Astrocyte of the cerebellum (primary cell): ENCODE data around the gene ACCS.

Source experiments
- DNase-seq: peaks from one replicate; pipeline ENCODE4 v3.0.0-alpha.2; 2011; ENCODE audit warnings: low read depth
- H3K4me3 ChIP-seq: 2 replicates; pipeline ENCODE4 v1.5.1; 2011; ENCODE audit warnings: mild to moderate bottlenecking, low read depth, low read length, moderate library complexity
- in situ Hi-C: cut with HindIII; loops from 2 replicates; pipeline ENCODE4 v1.10.0; 2017; ENCODE audit warnings: low sequenced_read_pairs
- TF ChIP-seq, protein P1 (sequence below): IDR thresholded peaks from 2 replicates; pipeline ENCODE4 v1.5.1; 2012; ENCODE audit warnings: low read length, low read depth, moderate library complexity, mild to moderate bottlenecking; ENCODE audit errors: missing control alignments

ACCS gene

DNA sequence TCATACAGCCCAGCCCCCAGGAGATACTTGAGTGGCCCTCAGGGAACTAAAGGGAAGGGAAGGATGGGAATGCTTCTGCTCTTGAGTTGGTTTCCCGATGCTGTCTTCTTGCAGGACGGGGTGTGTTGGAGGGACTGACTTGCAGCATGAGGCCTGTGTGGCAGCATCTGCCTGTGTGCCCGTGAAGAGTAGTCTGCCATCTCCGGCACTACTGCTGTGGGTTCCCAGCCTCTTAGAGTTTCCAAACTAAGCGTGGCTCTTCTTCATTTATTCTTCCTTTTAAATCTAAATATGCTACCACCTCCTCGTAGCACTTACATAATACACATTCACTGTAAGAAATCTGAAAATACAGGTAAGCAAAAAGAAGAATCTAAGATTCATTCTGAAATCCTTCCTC is 42.2 kb downstream of the ACCS start:
- DNase-seq = no peak
- in situ Hi-C loops = loop anchor here (25.0 kb wide), 1 partner anchor 429 kb away; no protein-coding TSS in a partner anchor
- no peak overlapping the region for H3K4me3 ChIP-seq
- TF ChIP-seq, protein P1, sequence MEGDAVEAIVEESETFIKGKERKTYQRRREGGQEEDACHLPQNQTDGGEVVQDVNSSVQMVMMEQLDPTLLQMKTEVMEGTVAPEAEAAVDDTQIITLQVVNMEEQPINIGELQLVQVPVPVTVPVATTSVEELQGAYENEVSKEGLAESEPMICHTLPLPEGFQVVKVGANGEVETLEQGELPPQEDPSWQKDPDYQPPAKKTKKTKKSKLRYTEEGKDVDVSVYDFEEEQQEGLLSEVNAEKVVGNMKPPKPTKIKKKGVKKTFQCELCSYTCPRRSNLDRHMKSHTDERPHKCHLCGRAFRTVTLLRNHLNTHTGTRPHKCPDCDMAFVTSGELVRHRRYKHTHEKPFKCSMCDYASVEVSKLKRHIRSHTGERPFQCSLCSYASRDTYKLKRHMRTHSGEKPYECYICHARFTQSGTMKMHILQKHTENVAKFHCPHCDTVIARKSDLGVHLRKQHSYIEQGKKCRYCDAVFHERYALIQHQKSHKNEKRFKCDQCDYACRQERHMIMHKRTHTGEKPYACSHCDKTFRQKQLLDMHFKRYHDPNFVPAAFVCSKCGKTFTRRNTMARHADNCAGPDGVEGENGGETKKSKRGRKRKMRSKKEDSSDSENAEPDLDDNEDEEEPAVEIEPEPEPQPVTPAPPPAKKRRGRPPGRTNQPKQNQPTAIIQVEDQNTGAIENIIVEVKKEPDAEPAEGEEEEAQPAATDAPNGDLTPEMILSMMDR = no peak

DNA sequence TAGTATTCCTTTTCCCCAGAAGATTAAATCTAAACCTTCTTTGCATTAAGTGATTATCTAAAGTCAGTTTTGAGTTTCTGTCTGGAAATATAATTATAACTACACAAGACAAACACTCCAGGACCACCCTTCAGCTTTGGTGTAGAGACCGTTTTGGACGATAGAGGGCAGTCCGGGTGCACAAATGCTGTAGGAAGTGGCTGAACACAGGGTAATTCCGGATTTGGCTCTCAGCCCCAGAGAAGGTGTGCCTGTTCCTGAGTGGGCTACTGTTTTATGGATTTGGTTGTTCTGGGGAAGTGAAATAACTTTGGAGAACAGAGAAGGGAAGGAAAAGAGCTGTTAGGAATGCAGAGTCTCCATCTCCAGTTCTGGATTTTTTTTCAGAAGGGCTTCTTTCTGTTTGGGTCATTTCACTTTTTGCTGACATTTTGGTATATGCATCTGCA is 44.2 kb downstream of the ACCS start:
- TF ChIP-seq, protein P1 = peak; percentile 95
- no peak overlapping the region for H3K4me3 ChIP-seq
- in situ Hi-C loops = loop anchor here (25.0 kb wide), 1 partner anchor 427 kb away; no protein-coding TSS in a partner anchor
- DNase-seq = peak; percentile 16

DNA sequence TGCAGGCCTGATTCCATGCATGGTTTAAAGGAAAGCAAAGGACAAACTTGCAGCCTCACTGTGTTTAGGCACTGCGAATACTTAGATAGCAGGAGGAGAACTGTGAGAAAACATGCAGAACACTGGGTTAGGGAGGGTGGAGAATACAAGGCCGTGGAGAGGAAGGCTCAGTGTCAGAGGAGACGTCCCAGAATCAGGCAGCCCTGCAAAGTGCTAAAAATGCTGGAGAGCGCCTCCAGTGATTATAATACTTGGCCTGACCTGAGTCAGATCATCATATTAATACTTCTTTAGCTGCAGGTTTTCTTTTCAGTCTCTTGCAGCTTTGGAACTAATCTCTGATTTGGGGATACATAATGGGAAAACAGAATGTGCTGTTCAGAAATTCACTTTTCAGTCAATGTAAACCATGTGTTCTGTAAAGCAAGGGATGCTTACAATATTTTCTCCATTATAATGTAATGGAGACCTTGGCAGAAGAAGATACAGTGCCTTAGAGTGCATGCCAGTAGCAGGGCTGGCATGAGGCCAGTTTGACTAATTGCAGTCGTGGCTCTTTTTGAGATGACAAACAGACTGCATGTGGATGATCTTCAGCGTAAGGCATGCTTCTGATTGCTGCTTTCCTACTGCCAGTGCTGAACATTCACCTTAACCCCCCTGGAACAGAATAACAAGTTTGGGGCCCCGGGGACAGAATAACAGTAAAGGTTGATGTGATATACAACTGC is 46.2 kb downstream of the ACCS start:
- H3K4me3 ChIP-seq = no peak overlapping the region
- DNase-seq = peak; percentile 9
- in situ Hi-C loops = loop anchor here (25.0 kb wide), 1 partner anchor 425 kb away; no protein-coding TSS in a partner anchor
- TF ChIP-seq, protein P1 = no peak

DNA sequence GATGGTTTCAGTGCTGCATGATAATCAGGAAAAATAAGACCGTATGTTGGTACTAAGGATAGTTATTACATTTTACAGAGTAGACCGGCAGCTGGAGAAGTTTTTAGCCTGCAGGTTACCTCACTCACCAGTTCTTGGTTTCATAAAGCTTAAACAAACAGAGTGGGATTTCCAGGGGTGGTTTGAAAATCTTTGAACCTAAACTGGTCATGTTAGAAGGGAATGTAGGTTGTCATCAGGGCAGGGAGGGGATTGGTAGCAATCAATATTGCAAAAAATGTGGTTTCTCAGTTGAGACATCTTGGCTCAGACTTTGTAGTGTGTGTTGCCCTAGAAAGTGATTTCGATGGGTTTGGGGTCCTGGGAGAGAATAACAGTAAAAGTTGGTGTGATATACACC is 46.9 kb downstream of the ACCS start:
- DNase-seq = no peak
- no peak overlapping the region for H3K4me3 ChIP-seq
- in situ Hi-C loops = loop anchor here (25.0 kb wide), 1 partner anchor 424 kb away; no protein-coding TSS in a partner anchor
- TF ChIP-seq, protein P1 = no peak

DNA sequence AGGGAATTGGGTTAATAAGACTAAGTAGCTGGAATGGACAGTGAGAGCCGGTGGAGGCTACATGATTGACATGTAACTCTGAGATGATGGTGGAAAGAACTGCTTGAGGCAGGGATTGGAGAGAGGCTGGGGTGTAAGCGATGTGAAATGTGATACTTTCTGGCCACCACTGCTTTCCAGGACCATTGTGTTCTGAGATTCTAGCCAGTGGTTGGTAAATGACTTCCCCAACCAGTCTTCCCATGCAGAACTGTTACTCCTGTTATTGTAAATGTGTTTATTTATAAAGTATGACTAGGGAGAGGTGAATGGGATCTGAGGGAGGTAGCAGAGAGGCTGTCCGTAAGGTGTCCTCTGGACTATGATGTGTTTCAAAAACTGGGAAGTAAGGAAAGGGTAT is 47.5 kb downstream of the ACCS start:
- in situ Hi-C loops = loop anchor here (25.0 kb wide), 1 partner anchor 424 kb away; no protein-coding TSS in a partner anchor
- no peak overlapping the region for H3K4me3 ChIP-seq
- TF ChIP-seq, protein P1 = no peak
- DNase-seq = no peak

DNA sequence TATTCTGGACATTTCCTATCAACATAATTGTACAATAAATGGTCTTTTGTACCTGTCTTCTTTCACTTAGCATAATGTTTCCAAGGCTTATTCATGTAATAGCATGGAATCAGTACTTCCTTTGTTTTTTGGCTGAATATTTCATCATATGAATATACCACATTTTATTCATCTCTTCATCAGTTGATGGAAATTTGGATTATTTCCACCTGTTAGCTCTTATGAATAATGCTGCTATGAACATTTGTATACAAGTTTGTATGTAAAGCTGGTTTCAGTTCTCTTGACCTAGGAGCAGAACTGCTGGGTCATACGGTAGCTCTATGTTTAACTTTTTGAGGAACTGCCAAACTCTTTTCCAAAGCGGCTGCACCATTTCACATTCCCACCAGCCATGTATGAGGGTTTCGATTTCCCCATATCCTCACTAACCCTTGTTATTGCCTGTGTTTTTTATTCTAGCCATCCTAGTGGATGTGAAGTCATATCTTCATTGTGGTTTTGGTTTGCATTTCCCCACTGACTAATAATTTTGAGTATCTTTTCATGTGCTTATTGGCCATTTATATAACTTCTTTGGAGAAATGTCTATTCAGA is 50.3 kb downstream of the ACCS start:
- TF ChIP-seq, protein P1 = no peak
- in situ Hi-C loops = loop anchor here (25.0 kb wide), 1 partner anchor 421 kb away; no protein-coding TSS in a partner anchor
- DNase-seq = no peak
- H3K4me3 ChIP-seq = no peak overlapping the region
